Activated T-helper 2 cell treated with anti-CD3 and anti-CD28 coated beads, Interferon-gamma antibody, Interleukin-2, Interleukin-4, amounts not matched to agents 10 μg/mL and 5 μg/mL and 100 μg/mL, durations not matched to agents 14 hours and 24 hours and 36 hours (primary cell): Measurements from ENCODE around the gene VSIG10L. TPM values are rescaled to one million over a fixed set of nuclear protein-coding genes. Genes with fewer than 3 reads are reported as not detected.

Experiments
- DNase-seq: peaks from one replicate; pipeline ENCODE4 v3.0.0; 2021; ENCODE audit warnings: low spot score
- H3K27ac Mint-ChIP-seq: one replicate; pipeline ENCODE4 v1.8.0; 2021; ENCODE audit warnings: mixed read lengths
- H3K27me3 Mint-ChIP-seq: one replicate; pipeline ENCODE4 v1.8.0; 2021; ENCODE audit warnings: low read depth, mixed read lengths
- H3K36me3 Mint-ChIP-seq: one replicate; pipeline ENCODE4 v1.8.0; 2021; ENCODE audit warnings: low read depth, mixed read lengths
- H3K4me1 Mint-ChIP-seq: one replicate; pipeline ENCODE4 v1.8.0; 2021; ENCODE audit warnings: low read depth, mixed read lengths
- H3K4me3 Mint-ChIP-seq: one replicate; pipeline ENCODE4 v1.8.0; 2021; ENCODE audit warnings: low read depth, mild to moderate bottlenecking, moderate library complexity, mixed read lengths
- H3K9me3 Mint-ChIP-seq: one replicate; pipeline ENCODE4 v1.8.0; 2021; ENCODE audit warnings: mixed read lengths
- intact Hi-C: fragments of 100-400 bp; cut with micrococcal nuclease; formaldehyde crosslinking; loops from one replicate; pipeline ENCODE4 v1.15.1; 2023
- total RNA-seq: library from RNA; stranded (reverse); gene quantifications from 2 replicates; pipeline ENCODE4 v1.2.3, GENCODE V29; 2022

Gene VSIG10L
- total RNA-seq, 1 donor from 2014 or later: 9.5 TPM

DNA sequence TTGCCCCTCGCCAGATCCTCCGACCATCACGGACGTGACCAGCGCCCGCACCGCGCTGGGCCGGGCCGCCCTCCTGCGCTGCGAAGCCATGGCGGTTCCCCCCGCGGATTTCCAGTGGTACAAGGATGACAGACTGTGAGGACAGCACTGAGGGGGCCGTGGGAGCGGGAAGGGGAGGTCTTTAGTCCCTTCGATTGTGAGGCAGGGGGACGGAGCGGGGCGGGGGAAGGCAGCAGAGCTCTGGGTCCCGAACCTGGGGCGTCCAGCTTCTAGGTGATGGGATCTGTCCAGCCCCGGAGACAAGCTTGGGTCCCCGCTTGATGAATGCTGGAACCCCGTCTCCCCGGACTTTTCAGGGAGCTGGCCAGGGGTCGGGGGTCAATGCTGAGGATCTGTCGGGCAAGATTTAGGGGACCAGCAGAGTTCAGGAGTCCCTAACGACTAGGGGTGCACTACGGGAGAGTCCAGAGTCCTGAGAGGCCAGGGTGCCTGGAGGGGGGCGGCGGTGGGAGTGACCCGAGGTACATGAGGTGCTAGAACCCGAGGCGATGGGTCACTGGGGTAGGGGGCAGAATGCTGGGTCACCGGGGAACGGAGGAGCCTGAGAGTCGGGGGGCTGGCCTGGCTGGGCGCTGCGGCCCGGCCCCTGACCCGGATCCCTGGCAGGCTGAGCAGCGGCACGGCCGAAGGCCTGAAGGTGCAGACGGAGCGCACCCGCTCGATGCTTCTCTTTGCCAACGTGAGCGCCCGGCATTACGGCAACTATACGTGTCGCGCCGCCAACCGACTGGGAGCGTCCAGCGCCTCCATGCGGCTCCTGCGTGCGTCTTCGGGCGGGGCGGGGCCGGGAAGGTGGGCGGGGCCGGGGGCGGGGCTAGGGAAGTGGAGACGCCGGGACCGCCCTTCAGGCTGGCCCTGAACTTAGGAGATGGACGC is 14.6 kb downstream of the VSIG10L start:
- peak; percentile 66 for DNase-seq
- peaks cover 37% of the 10 kb centered on the region for H3K27me3 Mint-ChIP-seq
- intact Hi-C loops: loop anchor here (1.0 kb wide), 1 partner anchor 169 kb away; no protein-coding TSS in a partner anchor
- H3K4me1 Mint-ChIP-seq: peaks cover 23% of the 10 kb centered on the region
- H3K9me3 Mint-ChIP-seq: no peaks in the 10 kb centered on the region
- H3K36me3 Mint-ChIP-seq: peaks cover 22% of the 10 kb centered on the region
- peak overlapping the region; percentile 75 for H3K4me3 Mint-ChIP-seq
- peak overlapping the region; percentile 54 for H3K27ac Mint-ChIP-seq

DNA sequence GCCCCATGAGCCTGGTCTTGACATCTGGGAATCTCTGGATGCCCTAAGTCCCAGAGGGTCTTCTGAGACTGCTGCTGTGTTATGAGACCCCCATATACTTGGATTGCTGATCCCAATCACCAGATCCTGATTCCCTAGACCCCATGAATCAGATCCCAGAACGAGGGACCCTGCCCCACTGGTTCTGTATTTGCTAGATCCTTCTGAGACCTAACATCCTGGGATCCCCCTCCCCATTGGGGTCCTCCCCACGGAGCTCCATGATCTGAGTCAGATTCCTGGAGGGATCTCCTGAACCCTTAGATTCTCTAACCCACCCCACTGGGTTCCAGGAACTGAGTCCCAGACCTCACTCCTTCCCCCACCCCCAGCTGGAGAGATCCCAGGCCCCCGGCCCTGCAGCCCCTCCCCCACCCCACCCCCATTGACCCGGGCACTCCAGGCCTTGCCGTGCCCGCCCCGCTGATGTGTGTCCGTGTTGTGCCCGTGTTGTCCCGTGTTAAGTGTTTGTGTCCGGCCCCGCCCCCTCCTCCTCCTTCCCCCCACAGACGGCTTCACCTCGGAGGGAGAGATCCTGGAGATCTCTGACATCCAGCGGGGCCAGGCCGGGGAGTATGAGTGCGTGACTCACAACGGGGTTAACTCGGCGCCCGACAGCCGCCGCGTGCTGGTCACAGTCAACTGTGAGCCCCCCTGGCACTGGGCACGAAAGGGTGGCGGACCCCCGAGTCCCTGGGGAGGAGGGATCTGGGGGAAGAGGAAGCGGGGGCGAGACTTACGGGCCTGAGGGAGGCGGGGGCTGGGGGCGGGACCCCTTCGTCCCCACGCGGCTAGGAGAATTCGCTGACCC is 15.5 kb downstream of the VSIG10L start:
- no peaks in the 10 kb centered on the region for H3K9me3 Mint-ChIP-seq
- H3K27me3 Mint-ChIP-seq: peaks cover 37% of the 10 kb centered on the region
- H3K4me1 Mint-ChIP-seq: peaks cover 18% of the 10 kb centered on the region
- peak overlapping the region; percentile 65 for H3K4me3 Mint-ChIP-seq
- peaks cover 14% of the 10 kb centered on the region for H3K36me3 Mint-ChIP-seq
- peak overlapping the region; percentile 45 for H3K27ac Mint-ChIP-seq
- intact Hi-C loops: loop anchor here (1.0 kb wide), 1 partner anchor 168 kb away; no protein-coding TSS in a partner anchor
- DNase-seq: no peak

DNA sequence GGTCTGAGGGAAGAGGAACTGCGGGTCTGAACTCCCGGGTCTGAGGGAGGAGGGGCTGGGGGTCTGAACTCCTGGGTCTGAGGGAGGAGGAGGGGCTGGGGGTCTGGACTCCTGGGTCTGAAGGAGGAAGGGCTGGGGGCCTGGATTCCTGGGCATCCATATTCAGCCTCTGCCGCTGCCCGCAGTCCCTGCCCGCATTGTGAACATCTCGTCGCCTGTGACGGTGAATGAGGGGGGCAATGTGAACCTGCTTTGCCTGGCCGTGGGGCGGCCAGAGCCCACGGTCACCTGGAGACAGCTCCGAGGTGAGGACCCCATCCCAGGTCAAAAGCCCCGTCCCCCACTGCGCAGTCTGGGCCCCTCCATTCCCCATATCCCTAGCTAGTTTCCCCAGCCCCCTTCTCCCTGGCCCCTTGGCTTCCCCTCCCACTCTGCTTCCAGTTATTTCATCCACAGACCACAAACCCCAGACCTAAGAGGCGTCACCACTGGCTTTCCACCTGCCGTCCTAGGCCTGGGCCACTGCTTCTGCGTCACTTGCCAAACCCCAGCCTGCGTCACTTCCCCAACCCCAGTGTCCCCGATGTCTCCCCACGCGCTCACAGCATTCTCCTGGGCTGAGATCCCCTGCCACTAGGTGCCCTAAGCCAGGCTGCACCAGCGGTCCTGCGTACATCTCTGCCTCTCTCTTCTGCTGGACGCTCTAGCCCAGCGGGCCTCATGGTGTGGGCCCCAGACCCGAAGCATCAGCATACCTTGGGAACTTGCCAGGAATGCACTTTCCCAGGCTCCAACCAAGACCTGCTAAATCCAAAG is 16.6 kb downstream of the VSIG10L start:
- peaks cover 7% of the 10 kb centered on the region for H3K36me3 Mint-ChIP-seq
- H3K9me3 Mint-ChIP-seq: no peaks in the 10 kb centered on the region
- H3K4me1 Mint-ChIP-seq: peaks cover 18% of the 10 kb centered on the region
- H3K27ac Mint-ChIP-seq: peak overlapping the region; percentile 50
- intact Hi-C loops: no loop called here
- DNase-seq: no peak
- H3K4me3 Mint-ChIP-seq: peak overlapping the region; percentile 11
- peaks cover 37% of the 10 kb centered on the region for H3K27me3 Mint-ChIP-seq

DNA sequence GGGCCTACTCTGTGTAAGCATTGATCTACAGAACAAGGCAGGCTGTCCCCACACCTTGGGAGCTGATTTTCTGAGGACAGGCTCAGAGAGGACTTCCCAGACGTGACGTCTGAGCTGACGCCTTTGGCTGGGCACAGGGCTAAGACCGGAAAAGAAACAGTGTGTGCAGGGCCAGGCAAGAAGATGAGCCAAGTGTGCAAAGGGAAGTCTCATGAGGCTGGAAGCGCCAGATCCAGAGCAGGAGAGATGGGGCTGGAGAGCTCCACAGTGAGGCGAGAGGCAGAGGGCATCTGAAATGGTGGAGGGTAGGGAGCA is 17.8 kb downstream of the VSIG10L start:
- Mint-ChIP-seq H3K9me3 (no peaks in the 10 kb centered on the region), H3K4me3 (no peak overlapping the region), H3K27ac (no peak overlapping the region), H3K4me1 (peaks cover 18% of the 10 kb centered on the region), H3K27me3 (peaks cover 37% of the 10 kb centered on the region), H3K36me3 (peaks cover 3% of the 10 kb centered on the region)
- intact Hi-C loops: no loop called here
- DNase-seq: no peak

DNA sequence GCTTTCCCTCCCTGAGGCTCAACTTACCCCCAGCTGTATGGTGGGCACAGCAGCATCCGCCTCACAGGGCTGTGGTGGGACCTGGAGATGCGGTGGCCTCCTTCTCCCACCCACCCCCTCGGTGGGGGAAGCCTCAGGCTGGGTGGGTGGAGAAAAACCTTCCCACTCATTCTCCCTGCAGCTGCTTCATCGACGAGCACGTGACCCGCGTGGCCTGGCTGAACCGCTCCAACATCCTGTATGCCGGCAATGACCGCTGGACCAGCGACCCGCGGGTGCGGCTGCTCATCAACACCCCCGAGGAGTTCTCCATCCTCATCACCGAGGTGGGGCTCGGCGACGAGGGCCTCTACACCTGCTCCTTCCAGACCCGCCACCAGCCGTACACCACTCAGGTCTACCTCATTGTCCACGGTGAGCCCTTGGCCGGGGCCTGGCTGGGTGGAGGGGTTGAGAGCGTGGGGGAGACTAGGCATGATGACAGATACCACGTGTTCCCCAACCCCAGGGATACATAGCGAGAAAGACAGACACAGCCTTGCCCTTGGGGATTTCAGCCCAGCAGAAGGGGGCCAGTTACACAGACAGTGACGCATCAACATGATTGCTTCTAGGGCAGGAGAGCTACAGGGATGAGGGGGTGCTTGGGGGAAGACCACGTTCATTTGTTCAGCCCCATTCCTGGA is 18.3 kb downstream of the VSIG10L start:
- H3K36me3 Mint-ChIP-seq: peaks cover 3% of the 10 kb centered on the region
- DNase-seq: no peak
- H3K27me3 Mint-ChIP-seq: peaks cover 37% of the 10 kb centered on the region
- peak overlapping the region; percentile 1 for H3K27ac Mint-ChIP-seq
- no peak overlapping the region for H3K4me3 Mint-ChIP-seq
- intact Hi-C loops: no loop called here
- no peaks in the 10 kb centered on the region for H3K9me3 Mint-ChIP-seq
- H3K4me1 Mint-ChIP-seq: peaks cover 17% of the 10 kb centered on the region

DNA sequence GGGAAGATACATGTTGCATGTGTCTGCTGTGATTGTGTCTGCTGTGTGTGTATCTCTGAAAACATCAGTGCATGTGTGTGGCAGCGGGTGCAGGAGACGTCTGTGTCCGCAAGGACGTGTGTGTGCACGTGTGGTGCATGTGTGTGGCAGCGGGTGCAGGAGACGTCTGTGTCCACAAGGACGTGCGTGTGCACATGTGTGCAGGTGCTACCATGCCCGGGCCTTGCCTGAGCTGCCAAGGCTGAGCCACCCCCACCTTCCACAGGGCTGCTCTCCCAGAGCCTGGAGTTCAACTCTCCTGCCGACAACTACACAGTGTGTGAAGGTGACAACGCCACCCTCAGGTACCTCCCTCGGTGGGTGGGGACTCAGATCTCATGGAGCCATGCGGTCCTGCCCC is 20.1 kb downstream of the VSIG10L start:
- no peaks in the 10 kb centered on the region for H3K36me3 Mint-ChIP-seq
- no peak overlapping the region for H3K4me3 Mint-ChIP-seq
- no peak overlapping the region for H3K27ac Mint-ChIP-seq
- intact Hi-C loops: no loop called here
- peaks cover 33% of the 10 kb centered on the region for H3K27me3 Mint-ChIP-seq
- no peak for DNase-seq
- H3K9me3 Mint-ChIP-seq: no peaks in the 10 kb centered on the region
- peaks cover 12% of the 10 kb centered on the region for H3K4me1 Mint-ChIP-seq

DNA sequence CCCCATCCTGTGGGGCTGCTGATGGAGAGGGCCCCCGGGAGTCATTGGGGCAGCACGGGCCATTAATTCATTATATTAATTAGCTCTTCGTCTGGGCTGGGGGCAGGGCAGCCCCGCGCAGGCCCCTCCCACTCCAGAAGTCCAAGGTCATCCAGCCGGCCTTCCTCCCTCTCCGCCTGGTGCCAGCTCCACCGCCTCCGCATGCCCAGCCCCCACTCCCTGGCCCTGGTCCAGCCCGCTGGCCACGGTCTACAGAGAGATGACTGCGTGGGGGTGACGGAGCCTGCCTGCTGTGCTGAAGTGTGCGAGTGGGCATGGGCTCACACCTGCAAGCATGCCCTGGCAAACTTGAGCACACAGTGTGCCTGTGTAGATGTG is 21.7 kb downstream of the VSIG10L start:
- Mint-ChIP-seq H3K4me1 (peaks cover 6% of the 10 kb centered on the region), H3K27ac (no peak overlapping the region), H3K36me3 (no peaks in the 10 kb centered on the region), H3K4me3 (no peak overlapping the region), H3K27me3 (peaks cover 21% of the 10 kb centered on the region), H3K9me3 (no peaks in the 10 kb centered on the region)
- no peak for DNase-seq
- intact Hi-C loops: no loop called here

DNA sequence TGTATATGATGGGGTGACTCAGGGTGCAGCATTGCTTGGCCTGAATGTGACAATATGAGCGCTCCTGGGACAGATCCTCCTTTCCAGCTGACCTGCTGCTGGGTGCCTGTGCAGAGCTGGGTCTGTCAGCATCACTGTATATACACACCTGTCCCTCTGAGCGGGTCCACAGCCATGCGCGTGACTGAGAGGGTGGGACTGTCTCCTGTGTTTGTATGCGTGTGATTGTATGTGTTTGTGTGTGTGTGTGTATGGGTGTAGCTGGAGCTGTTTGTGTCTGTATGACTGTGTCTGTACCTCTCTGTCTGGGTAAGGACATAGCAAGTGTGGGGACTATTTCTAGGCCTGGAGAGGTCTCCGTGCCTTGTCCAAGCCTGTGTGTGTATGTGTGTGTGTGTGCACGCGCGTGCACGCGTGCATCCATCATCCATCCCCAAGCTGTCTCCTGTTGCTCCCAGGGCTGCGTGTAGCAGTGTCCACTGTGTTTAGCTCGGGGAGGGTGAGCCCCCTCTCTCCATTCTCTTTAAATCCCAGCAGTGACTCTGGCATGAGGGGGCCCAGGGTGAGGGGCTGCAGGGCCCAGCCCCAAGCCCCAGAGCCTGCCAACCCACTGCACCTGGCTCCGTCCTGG is 22.2 kb downstream of the VSIG10L start:
- H3K4me1 Mint-ChIP-seq: peaks cover 5% of the 10 kb centered on the region
- peaks cover 23% of the 10 kb centered on the region for H3K27me3 Mint-ChIP-seq
- H3K9me3 Mint-ChIP-seq: no peaks in the 10 kb centered on the region
- no peaks in the 10 kb centered on the region for H3K36me3 Mint-ChIP-seq
- no peak for DNase-seq
- H3K27ac Mint-ChIP-seq: no peak overlapping the region
- H3K4me3 Mint-ChIP-seq: no peak overlapping the region
- intact Hi-C loops: no loop called here

DNA sequence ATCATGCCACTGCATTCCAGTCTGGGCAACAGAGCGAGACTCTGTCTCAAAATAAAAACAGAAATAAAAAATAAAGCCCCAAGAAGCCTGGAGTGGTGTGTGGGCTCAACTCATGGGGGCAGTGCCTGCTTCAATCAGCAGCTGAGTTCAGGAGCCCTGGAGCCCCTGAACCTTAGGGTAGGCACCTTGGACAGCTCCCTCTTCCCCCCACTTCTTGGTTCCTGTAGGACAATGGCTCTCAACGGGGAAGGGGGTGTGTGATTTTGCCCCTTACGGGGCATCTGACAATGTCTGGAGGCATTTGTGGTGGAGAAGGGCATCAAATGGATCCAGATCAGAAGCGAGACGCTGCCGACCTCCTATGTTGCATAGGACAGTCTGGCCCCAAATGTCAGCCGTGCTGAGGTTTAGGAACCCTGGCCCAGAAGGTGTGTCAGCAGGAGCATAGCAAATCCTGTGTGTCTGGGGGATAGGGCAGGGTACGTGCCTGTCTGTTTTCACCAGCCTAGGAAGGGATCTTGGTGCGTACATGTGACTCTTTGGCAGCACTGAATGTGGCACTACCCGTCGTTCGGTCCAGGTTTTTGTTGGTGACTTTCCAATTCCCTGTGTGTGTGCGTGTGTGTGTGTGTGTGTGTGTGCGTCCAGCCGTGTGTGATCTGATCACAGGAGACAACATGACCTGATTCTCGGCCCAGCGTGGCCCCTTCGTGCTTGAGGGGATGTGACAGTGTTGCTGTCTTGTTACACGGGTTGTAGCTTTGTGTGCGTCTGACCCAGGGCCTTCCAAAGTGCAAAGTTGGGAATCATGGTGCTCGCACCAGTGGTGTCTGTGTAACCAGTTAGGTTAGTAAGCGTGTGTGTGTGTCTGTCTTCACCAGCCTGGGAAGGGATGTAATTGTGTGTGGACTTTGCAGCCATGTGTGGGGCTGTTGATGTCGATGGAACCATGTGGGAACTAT is 23.0 kb downstream of the VSIG10L start:
- Mint-ChIP-seq H3K4me1 (peaks cover 3% of the 10 kb centered on the region), H3K27ac (no peak overlapping the region), H3K4me3 (no peak overlapping the region), H3K36me3 (no peaks in the 10 kb centered on the region), H3K27me3 (peaks cover 23% of the 10 kb centered on the region), H3K9me3 (no peaks in the 10 kb centered on the region)
- intact Hi-C loops: no loop called here
- DNase-seq: no peak

DNA sequence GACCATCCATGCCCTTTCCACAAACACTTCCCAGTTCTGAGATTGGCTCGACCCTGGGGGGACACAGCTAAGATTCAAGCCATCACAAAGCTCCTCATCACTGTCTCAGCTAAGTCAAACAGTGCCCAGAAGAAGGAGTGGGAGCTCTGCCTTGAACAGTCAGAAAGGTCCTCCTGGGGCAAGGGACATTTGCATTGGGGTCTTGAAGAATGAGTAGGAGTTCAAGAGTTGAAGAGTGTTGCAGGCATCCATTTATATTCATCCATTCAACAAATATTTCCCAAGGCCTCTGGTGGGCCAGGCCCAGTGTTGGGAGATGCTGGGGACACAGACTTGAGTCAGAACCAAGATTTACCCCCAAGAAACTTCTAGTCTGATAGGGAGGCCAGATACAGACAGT is 24.0 kb downstream of the VSIG10L start:
- intact Hi-C loops: no loop called here
- no peak overlapping the region for H3K27ac Mint-ChIP-seq
- DNase-seq: no peak
- no peaks in the 10 kb centered on the region for H3K36me3 Mint-ChIP-seq
- H3K9me3 Mint-ChIP-seq: no peaks in the 10 kb centered on the region
- no peak overlapping the region for H3K4me3 Mint-ChIP-seq
- peaks cover 2% of the 10 kb centered on the region for H3K4me1 Mint-ChIP-seq
- H3K27me3 Mint-ChIP-seq: peaks cover 21% of the 10 kb centered on the region

DNA sequence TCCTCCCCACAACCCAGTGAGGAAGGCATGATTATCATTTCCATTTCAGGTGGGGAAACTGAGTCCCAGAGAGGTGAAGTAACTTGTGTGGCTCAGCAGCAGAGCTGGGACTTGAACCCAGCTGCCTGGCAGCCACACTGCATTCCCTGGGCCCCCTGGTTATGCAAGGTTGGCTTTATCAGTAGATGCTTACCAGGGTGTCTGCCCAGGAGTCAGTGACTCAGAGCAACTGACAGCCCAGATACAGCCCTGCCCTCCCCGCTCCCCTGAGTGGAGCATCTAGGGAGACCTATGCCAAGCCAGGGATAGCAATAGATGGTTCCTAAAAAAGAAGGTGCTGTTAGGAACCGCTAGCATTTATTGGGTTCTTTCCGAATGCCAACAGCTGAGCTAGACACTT is 24.6 kb downstream of the VSIG10L start:
- Mint-ChIP-seq H3K36me3 (no peaks in the 10 kb centered on the region), H3K27me3 (peaks cover 19% of the 10 kb centered on the region), H3K9me3 (no peaks in the 10 kb centered on the region), H3K4me3 (no peak overlapping the region), H3K27ac (no peak overlapping the region), H3K4me1 (peaks cover 2% of the 10 kb centered on the region)
- intact Hi-C loops: no loop called here
- DNase-seq: no peak
